ENCODE data around the gene UNC119B.

UNC119B gene

DNA sequence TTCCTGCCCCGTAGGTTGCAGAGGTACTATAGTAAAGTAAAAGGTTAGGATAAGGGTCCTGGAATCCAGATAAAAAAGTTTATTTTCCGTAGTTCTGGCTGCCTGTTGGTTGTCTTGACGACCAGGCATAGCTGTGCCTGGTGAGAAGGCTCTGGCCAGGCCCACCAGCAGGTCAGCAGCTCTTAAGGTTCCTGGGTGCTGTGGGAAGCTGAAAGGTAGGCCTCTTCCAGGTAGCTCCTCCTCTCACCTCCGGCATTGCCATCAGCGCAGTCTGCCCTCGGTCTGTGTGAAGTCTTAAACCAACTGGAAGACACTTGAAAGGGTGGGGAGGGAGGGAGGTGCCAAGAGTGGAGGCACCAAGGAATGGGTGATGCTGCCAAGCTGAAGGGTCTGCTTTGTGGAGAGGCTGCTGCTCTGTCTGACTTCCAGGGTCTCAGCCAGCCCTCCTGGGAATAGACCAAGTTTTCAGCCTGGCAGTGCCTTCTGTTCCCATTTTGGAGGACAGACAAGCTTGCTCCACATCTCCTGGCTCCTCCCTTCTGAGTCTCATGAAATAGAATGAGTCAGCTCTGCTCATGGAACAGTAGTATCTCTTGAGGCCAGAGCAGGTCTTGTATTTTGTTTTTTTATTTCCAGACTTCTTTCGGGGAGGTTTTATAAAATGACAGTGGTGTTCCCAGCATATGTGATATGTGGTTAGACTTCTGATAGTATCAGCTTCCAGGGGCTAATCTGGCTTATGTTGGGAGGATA is 10.2 kb downstream of the UNC119B start:
- CTCF ChIA-PET = interaction anchor here (1.2 kb wide), 1 partner anchor 251 kb away, joined by 3 read pairs; no protein-coding TSS in a partner anchor

DNA sequence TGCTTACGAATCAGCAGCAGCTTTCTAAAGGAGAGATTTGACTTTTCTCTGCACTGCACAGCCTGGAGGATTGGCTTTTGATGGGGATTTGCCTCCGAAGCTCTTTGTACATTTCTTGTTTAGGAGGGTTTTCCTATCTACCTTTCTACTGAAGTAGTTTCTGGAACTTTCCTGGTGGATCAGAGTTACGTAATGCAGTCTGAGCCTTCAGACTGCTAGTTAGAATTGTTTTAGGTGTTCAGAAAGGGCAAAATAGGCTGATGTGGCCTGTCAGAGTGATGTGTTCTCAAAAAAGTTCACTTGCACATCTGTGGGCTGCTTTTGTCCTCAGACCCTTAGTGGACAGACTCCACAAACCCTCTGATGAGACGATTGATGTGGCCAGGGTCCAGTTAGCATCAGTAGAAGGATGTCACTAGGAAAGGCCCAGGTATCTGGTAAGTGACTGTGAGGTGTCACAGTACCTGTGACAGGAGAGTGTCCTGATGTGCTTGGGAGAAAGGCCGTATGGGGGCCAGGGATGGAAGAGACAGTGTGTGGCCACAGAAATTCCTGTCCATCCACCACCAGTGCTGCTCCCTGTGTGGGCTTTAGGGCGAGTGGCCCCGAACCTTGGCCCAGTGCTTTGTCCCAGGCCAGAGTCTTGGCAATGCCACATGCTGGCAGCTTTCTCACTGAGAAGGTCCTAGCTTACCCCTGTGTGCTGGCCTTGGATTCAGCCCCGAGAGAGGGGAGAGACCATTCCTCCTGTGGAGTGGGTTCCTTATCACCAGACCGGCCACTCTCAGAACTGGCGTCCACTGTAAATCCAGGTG is 10.9 kb downstream of the UNC119B start:
- no peak for DNase-seq (ENCODE audit: low spot score)
- TF ChIP-seq, protein P1, sequence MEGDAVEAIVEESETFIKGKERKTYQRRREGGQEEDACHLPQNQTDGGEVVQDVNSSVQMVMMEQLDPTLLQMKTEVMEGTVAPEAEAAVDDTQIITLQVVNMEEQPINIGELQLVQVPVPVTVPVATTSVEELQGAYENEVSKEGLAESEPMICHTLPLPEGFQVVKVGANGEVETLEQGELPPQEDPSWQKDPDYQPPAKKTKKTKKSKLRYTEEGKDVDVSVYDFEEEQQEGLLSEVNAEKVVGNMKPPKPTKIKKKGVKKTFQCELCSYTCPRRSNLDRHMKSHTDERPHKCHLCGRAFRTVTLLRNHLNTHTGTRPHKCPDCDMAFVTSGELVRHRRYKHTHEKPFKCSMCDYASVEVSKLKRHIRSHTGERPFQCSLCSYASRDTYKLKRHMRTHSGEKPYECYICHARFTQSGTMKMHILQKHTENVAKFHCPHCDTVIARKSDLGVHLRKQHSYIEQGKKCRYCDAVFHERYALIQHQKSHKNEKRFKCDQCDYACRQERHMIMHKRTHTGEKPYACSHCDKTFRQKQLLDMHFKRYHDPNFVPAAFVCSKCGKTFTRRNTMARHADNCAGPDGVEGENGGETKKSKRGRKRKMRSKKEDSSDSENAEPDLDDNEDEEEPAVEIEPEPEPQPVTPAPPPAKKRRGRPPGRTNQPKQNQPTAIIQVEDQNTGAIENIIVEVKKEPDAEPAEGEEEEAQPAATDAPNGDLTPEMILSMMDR (conservative IDR thresholded peaks at IDR 0.05; ENCODE audit: low read depth) = no peak
- no peak overlapping the region for H3K27ac ChIP-seq
- POLR2A ChIA-PET (ENCODE audit: low non-redundant PET) = interaction anchor here (0.8 kb wide), 1 partner anchor 181 kb away, joined by 3 read pairs; no protein-coding TSS in a partner anchor
- CTCF ChIA-PET = interaction anchor here (0.6 to 1.2 kb wide), 2 partner anchors 250 to 1397 kb away, joined by 3 to 4 read pairs; no protein-coding TSS in a partner anchor

More for the DNA sequence above, 10.2 kb downstream of the UNC119B start:
- POLR2A ChIA-PET (ENCODE audit: low non-redundant PET) = interaction anchor here (0.8 kb wide), 1 partner anchor 181 kb away, joined by 3 read pairs; no protein-coding TSS in a partner anchor
- TF ChIP-seq, protein P1 (conservative IDR thresholded peaks at IDR 0.05; ENCODE audit: low read depth) = no peak
- peak overlapping the region; percentile 46 for H3K27ac ChIP-seq
- no peak for DNase-seq (ENCODE audit: low spot score)

DNA sequence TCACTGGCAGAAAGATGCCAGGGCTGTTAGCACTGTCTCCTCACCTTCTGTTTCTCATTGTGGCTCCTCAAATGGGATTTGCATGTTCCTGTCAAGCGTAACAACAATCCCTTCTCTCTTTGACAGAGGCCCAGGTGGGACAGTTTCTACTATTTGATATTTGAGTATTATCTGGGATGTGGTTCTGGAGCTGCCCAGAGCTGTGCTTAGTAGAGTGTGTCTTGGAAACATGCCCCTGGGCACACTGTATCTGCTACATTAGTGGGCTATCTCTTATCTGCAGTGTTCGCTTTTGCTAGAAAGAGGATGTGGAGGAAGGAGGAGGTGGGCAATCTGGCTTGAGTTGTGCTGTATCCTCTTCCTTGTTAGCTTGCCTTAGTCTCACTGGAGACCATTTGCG is 11.6 kb downstream of the UNC119B start:
- POLR2A ChIA-PET (ENCODE audit: low non-redundant PET) = no interaction called here
- CTCF ChIA-PET = interaction anchor here (0.6 kb wide), 1 partner anchor 1397 kb away, joined by 4 read pairs; no protein-coding TSS in a partner anchor
- TF ChIP-seq, protein P1 (conservative IDR thresholded peaks at IDR 0.05; ENCODE audit: low read depth) = no peak
- no peak for DNase-seq (ENCODE audit: low spot score)
- no peak overlapping the region for H3K27ac ChIP-seq

DNA sequence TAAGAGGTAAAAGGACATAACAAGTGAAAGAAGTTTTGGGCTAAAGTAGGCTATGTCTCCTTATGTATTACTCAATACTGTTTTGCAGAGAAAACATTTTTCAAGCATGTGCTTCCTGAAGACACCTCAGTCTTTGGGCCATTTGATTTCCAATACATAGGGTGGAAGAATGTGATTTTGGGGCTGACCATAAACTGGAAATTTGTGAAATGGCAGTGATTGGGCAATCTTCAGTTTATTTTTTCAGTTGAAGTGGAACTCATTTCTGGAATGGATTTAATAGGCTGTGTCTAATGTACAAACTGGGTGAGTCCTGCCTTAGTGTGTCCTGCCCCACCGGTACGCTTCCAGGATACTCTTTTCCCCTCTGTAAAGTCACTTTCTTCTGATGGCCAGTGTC is 12.5 kb downstream of the UNC119B start:
- H3K27ac ChIP-seq = no peak overlapping the region
- TF ChIP-seq, protein P1 (conservative IDR thresholded peaks at IDR 0.05; ENCODE audit: low read depth) = no peak
- DNase-seq (ENCODE audit: low spot score) = no peak
- CTCF ChIA-PET = no interaction called here
- POLR2A ChIA-PET (ENCODE audit: low non-redundant PET) = no interaction called here

DNA sequence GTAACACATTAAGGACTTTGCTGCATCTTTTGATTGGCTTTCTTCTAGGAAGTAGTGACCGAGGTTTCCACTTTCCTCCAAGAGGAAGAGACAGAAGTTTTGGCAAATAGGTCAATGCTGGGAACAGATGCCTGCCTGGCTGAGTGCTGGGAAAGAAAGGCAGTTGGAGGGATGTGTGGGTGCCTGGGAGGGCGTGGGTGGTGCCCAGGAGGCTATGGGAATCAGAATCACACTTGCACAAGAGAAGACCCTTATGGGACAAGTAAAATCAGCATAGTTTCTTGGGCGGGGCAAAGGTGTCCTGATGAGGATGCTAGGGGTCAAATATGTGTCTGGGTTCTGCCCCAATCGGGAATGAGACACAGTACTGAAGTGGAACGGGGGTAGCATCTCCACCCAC is 14.5 kb downstream of the UNC119B start:
- ChIA-PET POLR2A (ENCODE audit: low non-redundant PET) (no interaction called here), CTCF (interaction anchor here (1.2 to 1.6 kb wide), 2 partner anchors 22 to 247 kb away, joined by 3 to 6 read pairs; no protein-coding TSS in a partner anchor)
- H3K27ac ChIP-seq = peak overlapping the region; percentile 37
- TF ChIP-seq, protein P1 (conservative IDR thresholded peaks at IDR 0.05; ENCODE audit: low read depth) = no peak
- no peak for DNase-seq (ENCODE audit: low spot score)

DNA sequence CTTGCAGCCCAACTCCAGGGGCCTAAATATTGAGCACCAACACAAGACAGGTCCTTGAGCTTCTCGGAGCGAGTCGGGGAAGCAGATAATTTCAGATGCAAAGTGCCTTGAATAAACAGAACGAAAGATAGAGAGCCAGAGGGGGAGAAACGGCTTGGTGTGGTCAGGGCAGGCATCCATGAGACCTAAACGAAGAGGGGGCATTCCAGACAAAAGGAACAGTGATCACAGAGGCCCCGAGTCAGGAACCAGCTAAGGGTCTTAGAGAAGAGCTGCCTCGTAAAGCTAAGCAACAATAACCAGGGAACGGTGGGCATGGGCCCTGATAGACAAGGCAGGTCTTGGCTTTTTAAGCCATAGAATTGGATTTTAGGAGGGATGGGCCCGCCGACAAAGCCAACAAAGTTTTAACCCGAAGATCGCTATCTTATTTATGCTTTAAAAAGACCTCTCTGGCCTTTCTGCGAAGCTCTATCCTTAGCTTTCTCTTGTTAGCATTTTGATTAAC is 14.9 kb downstream of the UNC119B start:
- ChIA-PET POLR2A (ENCODE audit: low non-redundant PET) (no interaction called here), CTCF (interaction anchor here (1.2 to 1.6 kb wide), 2 partner anchors 22 to 246 kb away, joined by 3 to 6 read pairs; no protein-coding TSS in a partner anchor)
- TF ChIP-seq, protein P1 (conservative IDR thresholded peaks at IDR 0.05; ENCODE audit: low read depth) = no peak
- DNase-seq (ENCODE audit: low spot score) = no peak
- H3K27ac ChIP-seq = peak overlapping the region; percentile 37

All from RWPE1 (cell line).